Caco-2 (cell line): ENCODE data around the gene SLC18A3. TPM values are rescaled to one million over a fixed set of nuclear protein-coding genes. Genes with fewer than 3 reads are reported as not detected.

Experiments used
- BruUV-seq: library from RNA; stranded (reverse); fragments of 400-500 nt; replicated peaks from 2 replicates; lab custom pipeline; 2021; lab: Mats Ljungman, UMichigan
- CTCF ChIA-PET: fragments of 300-600 bp; sonication (Branson Sonifier 250); formaldehyde crosslinking; loops from one replicate; lab custom pipeline; 2022; ENCODE audit warnings: antibody characterized with exemption; lab: Charles Lee
- POLR2A ChIA-PET: fragments of 300-600 bp; sonication (Branson Sonifier 250); formaldehyde crosslinking; loops from one replicate; lab custom pipeline; 2022; ENCODE audit warnings: antibody characterized with exemption; lab: Charles Lee
- DNase-seq, 2 experiments: peaks; one replicate each; pipeline versions ENCODE4 v3.0.0 to v3.0.0-alpha.2; 2020 to 2022
- H3K27me3 ChIP-seq: replicated peaks from 2 replicates; pipeline ENCODE4 v1.6.0; 2011; ENCODE audit warnings: low read length; ENCODE audit not compliant: control insufficient read depth, insufficient read depth
- H3K36me3 ChIP-seq: 2 replicates; pipeline ENCODE4 v1.5.1; 2011; ENCODE audit warnings: low read length; ENCODE audit not compliant: control insufficient read depth, insufficient read depth
- H3K4me1 ChIP-seq: fragments of 250-450 bp; sonication (Bioruptor Pico); 2 replicates; pipeline ENCODE4 v1.5.1; 2020; ENCODE audit warnings: mild to moderate bottlenecking
- H3K4me3 ChIP-seq: 2 replicates; pipeline ENCODE4 v1.5.1; 2011; ENCODE audit warnings: low read depth, mild to moderate bottlenecking, control low read depth, low read length
- H3K9me3 ChIP-seq: fragments of 250-450 bp; sonication (Bioruptor Pico); 2 replicates; pipeline ENCODE4 v1.5.1; 2020; ENCODE audit warnings: mild to moderate bottlenecking, moderate library complexity
- H3K27ac Mint-ChIP-seq: one replicate; pipeline ENCODE4 v1.8.0; 2022; ENCODE audit warnings: mixed read lengths; ENCODE audit not compliant: unreplicated experiment
- H3K27me3 Mint-ChIP-seq: one replicate; pipeline ENCODE4 v1.8.0; 2022; ENCODE audit warnings: mixed read lengths; ENCODE audit not compliant: insufficient read depth, unreplicated experiment
- H3K36me3 Mint-ChIP-seq: one replicate; pipeline ENCODE4 v1.8.0; 2022; ENCODE audit warnings: mild to moderate bottlenecking, mixed read lengths; ENCODE audit not compliant: insufficient read depth, unreplicated experiment
- H3K4me1 Mint-ChIP-seq: one replicate; pipeline ENCODE4 v1.8.0; 2022; ENCODE audit warnings: low read depth, mixed read lengths; ENCODE audit not compliant: unreplicated experiment
- H3K4me3 Mint-ChIP-seq: one replicate; pipeline ENCODE4 v1.8.0; 2022; ENCODE audit warnings: mild to moderate bottlenecking, moderate library complexity, mixed read lengths; ENCODE audit not compliant: unreplicated experiment
- H3K9me3 Mint-ChIP-seq: one replicate; pipeline ENCODE4 v1.8.0; 2022; ENCODE audit warnings: mixed read lengths; ENCODE audit not compliant: unreplicated experiment
- intact Hi-C: fragments of 100-400 bp; cut with micrococcal nuclease; formaldehyde crosslinking; loops from one replicate; pipeline ENCODE4 v1.10.0; 2022; ENCODE audit not compliant: unreplicated experiment
- total RNA-seq: library from RNA; stranded (reverse); gene quantifications from 2 replicates; pipeline ENCODE4 v1.2.3, GENCODE V29; 2022
- TF ChIP-seq, protein P1 (sequence below), 2 experiments: fragments of 200-600 bp in 1 of 2; IDR thresholded peaks; 1 replicate in 1 of 2; 2 replicates in 1 of 2; pipeline versions ENCODE4 v1.5.1 to v1.8.0; 2011 to 2022; ENCODE audit warnings: antibody characterized with exemption in 1 of 2, control low read depth in 1 of 2, inconsistent platforms in 1 of 2, low read depth in 1 of 2, low read length in 1 of 2, mild to moderate bottlenecking in 1 of 2, moderate library complexity in 1 of 2; ENCODE audit not compliant: insufficient read depth in 1 of 2, severe bottlenecking in 1 of 2, unreplicated experiment in 1 of 2

Gene SLC18A3
- total RNA-seq, 1 experiment from 2014 or later, result not detected

DNA sequence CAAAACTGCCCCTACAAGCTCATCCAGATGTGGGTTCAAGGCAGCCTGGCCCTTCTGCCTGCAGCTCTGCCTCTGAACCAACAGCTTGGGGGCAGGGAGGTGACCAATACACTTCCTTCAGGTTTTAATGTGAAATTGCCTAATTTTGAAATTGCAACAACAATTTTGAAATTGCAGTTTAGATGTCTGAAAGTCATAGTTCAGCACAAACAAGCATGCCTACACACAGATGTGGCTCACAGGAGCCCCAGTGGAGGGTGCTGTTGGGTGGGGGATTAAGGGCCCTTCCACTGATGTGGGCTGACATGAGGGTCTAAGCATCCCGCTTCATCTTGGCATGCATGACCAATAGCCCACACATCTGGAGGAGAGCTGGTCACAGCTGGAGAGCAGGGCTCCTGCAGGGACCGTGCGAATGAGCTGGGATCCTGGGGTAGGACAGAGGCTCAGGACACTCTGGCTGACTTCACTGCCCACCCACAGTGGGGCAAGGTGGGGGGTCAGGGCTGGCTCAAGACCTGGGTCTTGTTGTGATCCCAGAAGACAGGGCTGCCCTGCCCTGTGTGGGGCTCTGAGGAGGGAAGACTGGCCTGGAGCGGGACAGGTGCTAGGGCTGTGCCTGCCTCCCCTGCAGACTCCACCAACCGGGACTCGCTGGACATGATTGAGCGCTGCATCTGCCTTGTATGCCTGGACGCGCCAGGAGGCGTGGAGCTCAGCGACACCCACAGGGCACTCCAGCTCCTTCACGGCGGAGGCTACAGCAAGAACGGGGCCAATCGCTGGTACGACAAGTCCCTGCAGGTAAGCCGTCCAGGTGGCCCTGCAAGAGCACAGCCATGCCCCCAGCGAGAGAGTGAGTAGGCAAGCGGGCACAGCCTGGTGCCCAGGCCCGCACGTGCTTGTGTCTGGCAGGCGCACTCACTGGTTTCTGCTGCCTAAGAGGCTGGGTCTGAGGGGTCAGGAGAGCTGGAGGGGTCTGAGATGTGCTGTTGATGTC lies 36.1 kb downstream of the SLC18A3 start:
- no peaks in the 10 kb centered on the region for H3K27me3 ChIP-seq

DNA sequence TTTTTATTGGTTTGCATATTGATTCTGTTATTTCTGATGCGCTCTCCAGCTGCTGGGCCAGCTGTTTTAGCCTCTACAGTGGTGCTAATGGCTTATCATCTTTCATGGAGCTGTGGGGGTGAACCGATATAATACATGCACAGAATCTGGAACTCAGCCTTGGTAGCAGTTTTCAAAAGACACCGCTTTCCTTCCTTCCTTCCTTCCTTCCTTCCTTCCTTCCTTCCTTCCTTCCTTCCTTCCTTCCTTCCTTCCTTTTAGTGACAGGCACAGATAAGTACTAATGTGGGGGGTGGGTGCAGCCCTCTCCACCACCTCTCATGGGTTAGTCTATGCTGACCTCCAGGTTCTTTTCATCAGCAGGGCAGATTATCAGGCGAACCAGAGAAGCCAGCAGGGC lies 37.4 kb downstream of the SLC18A3 start:
- no peaks in the 10 kb centered on the region for H3K9me3 Mint-ChIP-seq
- no TSS peak for BruUV-seq
- Histone ChIP-seq H3K4me3 (no peak overlapping the region), H3K36me3 (no peaks in the 10 kb centered on the region), H3K4me1 (peaks cover 7% of the 10 kb centered on the region), H3K27me3 (no peaks in the 10 kb centered on the region), H3K9me3 (no peaks in the 10 kb centered on the region)
- H3K4me1 Mint-ChIP-seq, result peaks cover 9% of the 10 kb centered on the region
- TF ChIP-seq, protein P1, sequence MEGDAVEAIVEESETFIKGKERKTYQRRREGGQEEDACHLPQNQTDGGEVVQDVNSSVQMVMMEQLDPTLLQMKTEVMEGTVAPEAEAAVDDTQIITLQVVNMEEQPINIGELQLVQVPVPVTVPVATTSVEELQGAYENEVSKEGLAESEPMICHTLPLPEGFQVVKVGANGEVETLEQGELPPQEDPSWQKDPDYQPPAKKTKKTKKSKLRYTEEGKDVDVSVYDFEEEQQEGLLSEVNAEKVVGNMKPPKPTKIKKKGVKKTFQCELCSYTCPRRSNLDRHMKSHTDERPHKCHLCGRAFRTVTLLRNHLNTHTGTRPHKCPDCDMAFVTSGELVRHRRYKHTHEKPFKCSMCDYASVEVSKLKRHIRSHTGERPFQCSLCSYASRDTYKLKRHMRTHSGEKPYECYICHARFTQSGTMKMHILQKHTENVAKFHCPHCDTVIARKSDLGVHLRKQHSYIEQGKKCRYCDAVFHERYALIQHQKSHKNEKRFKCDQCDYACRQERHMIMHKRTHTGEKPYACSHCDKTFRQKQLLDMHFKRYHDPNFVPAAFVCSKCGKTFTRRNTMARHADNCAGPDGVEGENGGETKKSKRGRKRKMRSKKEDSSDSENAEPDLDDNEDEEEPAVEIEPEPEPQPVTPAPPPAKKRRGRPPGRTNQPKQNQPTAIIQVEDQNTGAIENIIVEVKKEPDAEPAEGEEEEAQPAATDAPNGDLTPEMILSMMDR (IDR thresholded peaks at IDR 0.05; ENCODE audit: insufficient read depth in 1 of 2, low read depth in 1 of 2, low read length in 1 of 2, severe bottlenecking in 1 of 2, unreplicated experiment in 1 of 2), result no peak
- ChIA-PET CTCF (no interaction called here), POLR2A (no interaction called here)
- H3K27ac Mint-ChIP-seq, result no peak overlapping the region
- no peaks in the 10 kb centered on the region for H3K27me3 Mint-ChIP-seq
- H3K36me3 Mint-ChIP-seq, result no peaks in the 10 kb centered on the region
- no peak for DNase-seq
- intact Hi-C loops, result no loop called here
- no peak overlapping the region for H3K4me3 Mint-ChIP-seq

More for the DNA sequence above, 36.1 kb downstream of the SLC18A3 start:
- BruUV-seq, result no TSS peak
- intact Hi-C loops, result no loop called here
- no peaks in the 10 kb centered on the region for H3K36me3 ChIP-seq
- no peaks in the 10 kb centered on the region for H3K4me1 ChIP-seq
- TF ChIP-seq, protein P1 (IDR thresholded peaks at IDR 0.05; ENCODE audit: insufficient read depth in 1 of 2, low read depth in 1 of 2, low read length in 1 of 2, severe bottlenecking in 1 of 2, unreplicated experiment in 1 of 2), result no peak
- no peaks in the 10 kb centered on the region for H3K9me3 ChIP-seq
- ChIA-PET POLR2A (no interaction called here), CTCF (no interaction called here)
- peaks cover 4% of the 10 kb centered on the region for H3K27me3 Mint-ChIP-seq
- H3K9me3 Mint-ChIP-seq, result no peaks in the 10 kb centered on the region
- H3K4me1 Mint-ChIP-seq, result no peaks in the 10 kb centered on the region
- H3K36me3 Mint-ChIP-seq, result no peaks in the 10 kb centered on the region
- H3K27ac Mint-ChIP-seq, result no peak overlapping the region
- no peak overlapping the region for H3K4me3 Mint-ChIP-seq
- peak in 1 of 2 experiments; percentile 38 for DNase-seq
- no peak overlapping the region for H3K4me3 ChIP-seq

DNA sequence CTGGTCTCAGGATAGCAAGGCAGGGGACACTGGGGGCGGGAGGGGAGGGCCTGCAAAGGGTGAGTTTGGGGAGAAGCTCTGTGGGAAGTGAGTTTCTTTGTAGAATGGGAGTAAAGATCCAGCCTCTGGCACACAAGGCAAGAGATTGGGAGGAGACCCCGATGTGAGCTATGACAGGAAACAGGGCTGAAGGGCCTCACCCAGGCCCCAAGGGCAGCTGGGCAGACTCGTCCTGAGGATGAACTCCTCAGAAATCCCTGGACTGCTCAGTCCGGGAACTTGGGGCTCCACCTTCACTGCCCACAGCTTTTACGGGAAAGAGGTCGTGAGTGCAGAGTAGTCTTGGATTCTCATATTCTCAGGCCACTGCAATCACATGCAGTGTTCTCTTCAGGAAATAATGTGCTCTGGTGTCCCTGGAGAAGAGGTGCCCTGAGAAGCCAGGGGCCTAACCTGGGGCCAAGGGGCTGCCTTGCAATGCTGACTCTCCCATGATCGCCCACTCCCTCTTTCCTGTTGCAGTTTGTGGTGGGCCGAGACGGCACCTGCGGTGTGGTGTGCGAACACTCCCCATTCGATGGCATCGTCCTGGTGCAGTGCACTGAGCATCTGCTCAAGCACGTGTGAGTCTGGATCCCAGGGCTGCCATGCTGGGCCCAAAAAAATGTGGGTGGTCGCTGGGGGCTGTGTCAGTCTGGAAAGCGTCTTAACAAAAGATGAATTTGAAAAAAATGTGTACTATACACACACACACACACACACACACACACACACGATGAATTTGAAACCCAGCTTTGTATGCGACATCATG lies 38.1 kb downstream of the SLC18A3 start:
- Histone ChIP-seq H3K9me3 (no peaks in the 10 kb centered on the region), H3K27me3 (no peaks in the 10 kb centered on the region), H3K4me3 (no peak overlapping the region), H3K36me3 (no peaks in the 10 kb centered on the region), H3K4me1 (peaks cover 13% of the 10 kb centered on the region)
- peak in 1 of 2 experiments; percentile 10 for DNase-seq
- Mint-ChIP-seq H3K36me3 (no peaks in the 10 kb centered on the region), H3K9me3 (no peaks in the 10 kb centered on the region), H3K4me1 (peaks cover 13% of the 10 kb centered on the region), H3K4me3 (no peak overlapping the region), H3K27ac (no peak overlapping the region), H3K27me3 (no peaks in the 10 kb centered on the region)
- ChIA-PET CTCF (interaction anchor here (1.4 kb wide), 1 partner anchor 14 kb away, joined by 3 read pairs; no protein-coding TSS in a partner anchor), POLR2A (no interaction called here)
- TF ChIP-seq, protein P1 (IDR thresholded peaks at IDR 0.05; ENCODE audit: insufficient read depth in 1 of 2, low read depth in 1 of 2, low read length in 1 of 2, severe bottlenecking in 1 of 2, unreplicated experiment in 1 of 2), result no peak
- intact Hi-C loops, result no loop called here
- BruUV-seq, result no TSS peak
